K562 (cell line): ENCODE data around the gene KLK8.

Experiments used
- CREM ChIP-seq: IDR thresholded peaks from 2 replicates; pipeline ENCODE4 v1.6.1; 2014; ENCODE audit warnings: antibody characterized with exemption, low read depth
- POLR2A ChIP-seq: fragments of 450-650 bp; conservative IDR thresholded peaks from 2 replicates; pipeline ENCODE4 v1.6.1; 2016
- RFX5 ChIP-seq: IDR thresholded peaks from 2 replicates; pipeline ENCODE4 v1.6.1; 2011; ENCODE audit warnings: low read depth, mild to moderate bottlenecking, improper control_type of control experiment, low read length
- TF ChIP-seq, protein P1 (sequence below), 3 experiments: IDR thresholded peaks in 2 of 3; conservative IDR thresholded peaks in 1 of 3; 2 replicates each; pipeline ENCODE4 v1.5.1; 2011 to 2012; ENCODE audit warnings: low read length in 3 of 3, mild to moderate bottlenecking in 3 of 3, control low read depth in 2 of 3, improper control_type of control experiment in 1 of 3, inconsistent platforms in 1 of 3, low read depth in 1 of 3, mixed read lengths in 1 of 3, moderate library complexity in 1 of 3; ENCODE audit not compliant: insufficient read depth in 2 of 3

DNA sequence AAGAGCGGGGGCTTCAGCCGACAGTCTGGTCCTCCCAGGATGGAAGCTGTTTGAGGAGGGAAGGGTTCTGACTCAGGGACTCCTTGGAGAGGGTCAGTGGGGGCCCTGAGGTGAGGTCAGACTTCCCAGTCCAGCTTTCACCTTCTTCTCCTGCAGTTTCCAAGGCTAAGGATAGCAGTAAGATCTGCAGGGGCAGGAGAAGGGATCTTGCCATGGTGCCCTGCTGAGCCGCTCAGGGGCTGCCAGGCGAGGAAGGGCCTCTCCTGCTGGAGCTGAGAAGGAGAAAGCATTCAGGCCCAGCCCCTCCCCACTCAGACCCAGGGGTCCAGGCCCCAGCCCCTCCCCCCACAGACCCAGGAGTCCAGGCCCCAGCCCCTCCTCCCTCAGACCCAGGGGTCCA lies 19.2 kb downstream of the KLK8 start:
- TF ChIP-seq POLR2A (no peak), CREM (no peak), RFX5 (no peak)
- TF ChIP-seq, protein P1, sequence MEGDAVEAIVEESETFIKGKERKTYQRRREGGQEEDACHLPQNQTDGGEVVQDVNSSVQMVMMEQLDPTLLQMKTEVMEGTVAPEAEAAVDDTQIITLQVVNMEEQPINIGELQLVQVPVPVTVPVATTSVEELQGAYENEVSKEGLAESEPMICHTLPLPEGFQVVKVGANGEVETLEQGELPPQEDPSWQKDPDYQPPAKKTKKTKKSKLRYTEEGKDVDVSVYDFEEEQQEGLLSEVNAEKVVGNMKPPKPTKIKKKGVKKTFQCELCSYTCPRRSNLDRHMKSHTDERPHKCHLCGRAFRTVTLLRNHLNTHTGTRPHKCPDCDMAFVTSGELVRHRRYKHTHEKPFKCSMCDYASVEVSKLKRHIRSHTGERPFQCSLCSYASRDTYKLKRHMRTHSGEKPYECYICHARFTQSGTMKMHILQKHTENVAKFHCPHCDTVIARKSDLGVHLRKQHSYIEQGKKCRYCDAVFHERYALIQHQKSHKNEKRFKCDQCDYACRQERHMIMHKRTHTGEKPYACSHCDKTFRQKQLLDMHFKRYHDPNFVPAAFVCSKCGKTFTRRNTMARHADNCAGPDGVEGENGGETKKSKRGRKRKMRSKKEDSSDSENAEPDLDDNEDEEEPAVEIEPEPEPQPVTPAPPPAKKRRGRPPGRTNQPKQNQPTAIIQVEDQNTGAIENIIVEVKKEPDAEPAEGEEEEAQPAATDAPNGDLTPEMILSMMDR (IDR thresholded peaks at IDR 0.05 in 2 of 3, conservative IDR thresholded peaks at IDR 0.05 in 1 of 3; ENCODE audit: insufficient read depth in 2 of 3, low read depth in 1 of 3, low read length in 3 of 3), result no peak
